WERI-Rb-1 (cell line): Measurements from ENCODE around the gene MSANTD1.

Experiments used
- DNase-seq: peaks from one replicate; pipeline ENCODE4 v3.0.0-alpha.2; 2020
- H3K27ac ChIP-seq: fragments of 250-450 bp; sonication (Bioruptor Pico); 2 replicates; pipeline ENCODE4 v1.5.1; 2020; ENCODE audit warnings: mild to moderate bottlenecking, moderate library complexity
- H3K27me3 ChIP-seq: fragments of 250-450 bp; sonication (Bioruptor Pico); 2 replicates; pipeline ENCODE4 v1.5.1; 2021; ENCODE audit warnings: mild to moderate bottlenecking, low read depth, moderate library complexity; ENCODE audit not compliant: insufficient read depth, severe bottlenecking
- H3K36me3 ChIP-seq: fragments of 250-450 bp; sonication (Bioruptor Pico); 2 replicates; pipeline ENCODE4 v1.5.1; 2020; ENCODE audit warnings: mild to moderate bottlenecking, moderate library complexity
- H3K4me3 ChIP-seq: 2 replicates; pipeline ENCODE4 v1.5.1; 2011; ENCODE audit warnings: low read depth, mild to moderate bottlenecking, control low read depth, low read length
- H3K9me3 ChIP-seq: fragments of 250-450 bp; sonication (Bioruptor Pico); 2 replicates; pipeline ENCODE4 v1.5.1; 2021; ENCODE audit warnings: mild to moderate bottlenecking, moderate library complexity; ENCODE audit not compliant: severe bottlenecking
- TF ChIP-seq, protein P1 (sequence below): IDR thresholded peaks from 2 replicates; pipeline ENCODE4 v1.5.1; 2011; ENCODE audit warnings: low read depth, mild to moderate bottlenecking, control low read depth, inconsistent platforms, low read length

Gene MSANTD1

GRCh38 chr4:3239303-3239702 lies 9.7 kb upstream of the MSANTD1 start:
- peaks cover 55% of the 10 kb centered on the region for H3K36me3 ChIP-seq
- no peaks in the 10 kb centered on the region for H3K27me3 ChIP-seq
- no peak for DNase-seq
- H3K9me3 ChIP-seq, result no peaks in the 10 kb centered on the region
- no peak overlapping the region for H3K27ac ChIP-seq
- TF ChIP-seq, protein P1, sequence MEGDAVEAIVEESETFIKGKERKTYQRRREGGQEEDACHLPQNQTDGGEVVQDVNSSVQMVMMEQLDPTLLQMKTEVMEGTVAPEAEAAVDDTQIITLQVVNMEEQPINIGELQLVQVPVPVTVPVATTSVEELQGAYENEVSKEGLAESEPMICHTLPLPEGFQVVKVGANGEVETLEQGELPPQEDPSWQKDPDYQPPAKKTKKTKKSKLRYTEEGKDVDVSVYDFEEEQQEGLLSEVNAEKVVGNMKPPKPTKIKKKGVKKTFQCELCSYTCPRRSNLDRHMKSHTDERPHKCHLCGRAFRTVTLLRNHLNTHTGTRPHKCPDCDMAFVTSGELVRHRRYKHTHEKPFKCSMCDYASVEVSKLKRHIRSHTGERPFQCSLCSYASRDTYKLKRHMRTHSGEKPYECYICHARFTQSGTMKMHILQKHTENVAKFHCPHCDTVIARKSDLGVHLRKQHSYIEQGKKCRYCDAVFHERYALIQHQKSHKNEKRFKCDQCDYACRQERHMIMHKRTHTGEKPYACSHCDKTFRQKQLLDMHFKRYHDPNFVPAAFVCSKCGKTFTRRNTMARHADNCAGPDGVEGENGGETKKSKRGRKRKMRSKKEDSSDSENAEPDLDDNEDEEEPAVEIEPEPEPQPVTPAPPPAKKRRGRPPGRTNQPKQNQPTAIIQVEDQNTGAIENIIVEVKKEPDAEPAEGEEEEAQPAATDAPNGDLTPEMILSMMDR, result no peak
- no peak overlapping the region for H3K4me3 ChIP-seq

DNA sequence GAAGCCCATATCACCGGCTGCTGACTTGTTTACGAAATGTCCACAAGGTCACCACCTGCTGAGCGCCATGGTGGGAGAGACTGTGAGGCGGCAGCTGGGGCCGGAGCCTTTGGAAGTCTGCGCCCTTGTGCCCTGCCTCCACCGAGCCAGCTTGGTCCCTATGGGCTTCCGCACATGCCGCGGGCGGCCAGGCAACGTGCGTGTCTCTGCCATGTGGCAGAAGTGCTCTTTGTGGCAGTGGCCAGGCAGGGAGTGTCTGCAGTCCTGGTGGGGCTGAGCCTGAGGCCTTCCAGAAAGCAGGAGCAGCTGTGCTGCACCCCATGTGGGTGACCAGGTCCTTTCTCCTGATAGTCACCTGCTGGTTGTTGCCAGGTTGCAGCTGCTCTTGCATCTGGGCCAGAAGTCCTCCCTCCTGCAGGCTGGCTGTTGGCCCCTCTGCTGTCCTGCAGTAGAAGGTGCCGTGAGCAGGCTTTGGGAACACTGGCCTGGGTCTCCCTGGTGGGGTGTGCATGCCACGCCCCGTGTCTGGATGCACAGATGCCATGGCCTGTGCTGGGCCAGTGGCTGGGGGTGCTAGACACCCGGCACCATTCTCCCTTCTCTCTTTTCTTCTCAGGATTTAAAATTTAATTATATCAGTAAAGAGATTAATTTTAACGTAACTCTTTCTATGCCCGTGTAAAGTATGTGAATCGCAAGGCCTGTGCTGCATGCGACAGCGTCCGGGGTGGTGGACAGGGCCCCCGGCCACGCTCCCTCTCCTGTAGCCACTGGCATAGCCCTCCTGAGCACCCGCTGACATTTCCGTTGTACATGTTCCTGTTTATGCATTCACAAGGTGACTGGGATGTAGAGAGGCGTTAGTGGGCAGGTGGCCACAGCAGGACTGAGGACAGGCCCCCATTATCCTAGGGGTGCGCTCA lies 8.7 kb upstream of the MSANTD1 start:
- no peak overlapping the region for H3K27ac ChIP-seq
- H3K36me3 ChIP-seq, result peaks cover 51% of the 10 kb centered on the region
- no peaks in the 10 kb centered on the region for H3K9me3 ChIP-seq
- TF ChIP-seq, protein P1, result no peak
- DNase-seq, result no peak
- H3K4me3 ChIP-seq, result no peak overlapping the region
- no peaks in the 10 kb centered on the region for H3K27me3 ChIP-seq

GRCh38 chr4:3240936-3241522 lies 7.9 kb upstream of the MSANTD1 start:
- no peak overlapping the region for H3K4me3 ChIP-seq
- DNase-seq, result no peak
- H3K27ac ChIP-seq, result no peak overlapping the region
- H3K36me3 ChIP-seq, result peaks cover 43% of the 10 kb centered on the region
- TF ChIP-seq, protein P1, result no peak
- no peaks in the 10 kb centered on the region for H3K27me3 ChIP-seq
- H3K9me3 ChIP-seq, result no peaks in the 10 kb centered on the region

GRCh38 chr4:3241898-3242524 lies 6.9 kb upstream of the MSANTD1 start:
- no peak overlapping the region for H3K4me3 ChIP-seq

DNA sequence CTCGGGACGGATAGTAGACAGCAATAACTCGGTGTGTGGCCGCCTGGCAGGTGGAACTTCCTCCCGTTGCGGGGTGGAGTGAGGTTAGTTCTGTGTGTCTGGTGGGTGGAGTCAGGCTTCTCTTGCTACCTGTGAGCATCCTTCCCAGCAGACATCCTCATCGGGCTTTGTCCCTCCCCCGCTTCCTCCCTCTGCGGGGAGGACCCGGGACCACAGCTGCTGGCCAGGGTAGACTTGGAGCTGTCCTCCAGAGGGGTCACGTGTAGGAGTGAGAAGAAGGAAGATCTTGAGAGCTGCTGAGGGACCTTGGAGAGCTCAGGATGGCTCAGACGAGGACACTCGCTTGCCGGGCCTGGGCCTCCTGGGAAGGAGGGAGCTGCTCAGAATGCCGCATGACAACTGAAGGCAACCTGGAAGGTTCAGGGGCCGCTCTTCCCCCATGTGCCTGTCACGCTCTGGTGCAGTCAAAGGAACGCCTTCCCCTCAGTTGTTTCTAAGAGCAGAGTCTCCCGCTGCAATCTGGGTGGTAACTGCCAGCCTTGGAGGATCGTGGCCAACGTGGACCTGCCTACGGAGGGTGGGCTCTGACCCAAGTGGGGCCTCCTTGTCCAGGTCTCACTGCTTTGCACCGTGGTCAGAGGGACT lies 5.7 kb upstream of the MSANTD1 start:
- DNase-seq, result no peak
- Histone ChIP-seq H3K4me3 (no peak overlapping the region), H3K36me3 (peaks cover 30% of the 10 kb centered on the region), H3K27ac (no peak overlapping the region), H3K9me3 (no peaks in the 10 kb centered on the region), H3K27me3 (no peaks in the 10 kb centered on the region)
- TF ChIP-seq, protein P1, result no peak

More at GRCh38 chr4:3241898-3242524, 6.9 kb upstream of the MSANTD1 start:
- no peaks in the 10 kb centered on the region for H3K27me3 ChIP-seq
- H3K9me3 ChIP-seq, result no peaks in the 10 kb centered on the region
- TF ChIP-seq, protein P1, result no peak
- H3K36me3 ChIP-seq, result peaks cover 40% of the 10 kb centered on the region
- H3K27ac ChIP-seq, result no peak overlapping the region
- DNase-seq, result no peak
